Stomach (tissue), 9 donors: ENCODE measurements around the gene FBXO34. TPM values are rescaled to one million over a fixed set of nuclear protein-coding genes. Genes with fewer than 3 reads are reported as not detected.

Experiments used
- DNase-seq, 2 donors: peaks; one replicate each; pipeline versions ENCODE4 v3.0.0 to v3.0.0-alpha.2; 2013 to 2019
- H3K27ac ChIP-seq, 5 donors: fragments of 200-600 bp in 4 of 5; sonication (generic) in 4 of 5; one replicate each; pipeline ENCODE4 v1.5.1; 2013 to 2019; ENCODE audit warnings: mild to moderate bottlenecking in 1 of 5, moderate library complexity in 1 of 5
- H3K27me3 ChIP-seq, 3 donors: fragments of 200-600 bp; sonication (generic); one replicate each; pipeline ENCODE4 v1.5.1; 2017 to 2019; ENCODE audit warnings: mixed run types in 1 of 3
- H3K36me3 ChIP-seq, 4 donors: fragments of 200-600 bp; sonication (generic); 1 replicate in 3 of 4; 2 replicates in 1 of 4; pipeline ENCODE4 v1.5.1; 2016 to 2019
- H3K4me1 ChIP-seq, 4 donors: fragments of 200-600 bp; sonication (generic); one replicate each; pipeline ENCODE4 v1.5.1; 2016 to 2019
- H3K4me3 ChIP-seq, 4 donors: fragments of 200-600 bp; sonication (generic) in 3 of 4; one replicate each; pipeline ENCODE4 v1.5.1; 2016 to 2019; ENCODE audit warnings: mild to moderate bottlenecking in 1 of 4
- H3K9me3 ChIP-seq, 4 donors: fragments of 200-600 bp; sonication (generic); one replicate each; pipeline ENCODE4 v1.5.1; 2016 to 2019
- CTCF ChIP-seq, 7 experiments: fragments of 450-650 bp in 4 of 7; fragments of 200-600 bp in 3 of 7; sonication (generic) in 3 of 7; IDR thresholded peaks; one replicate each; pipeline ENCODE4 v1.5.1; 2016 to 2019; ENCODE audit warnings: antibody characterized with exemption in 7 of 7, control low read depth in 2 of 7, mild to moderate bottlenecking in 1 of 7
- EP300 ChIP-seq: sonication (generic); formaldehyde crosslinking; IDR thresholded peaks from one replicate; pipeline ENCODE4 v1.6.1; 2017; ENCODE audit warnings: antibody characterized with exemption
- POLR2A ChIP-seq, 4 donors: fragments of 450-650 bp; IDR thresholded peaks; one replicate each; pipeline ENCODE4 v1.6.1; 2016; ENCODE audit warnings: antibody characterized with exemption in 4 of 4, control low read depth in 2 of 4, mild to moderate bottlenecking in 1 of 4, moderate library complexity in 1 of 4
- POLR2AphosphoS5 ChIP-seq, 3 donors: sonication (generic); formaldehyde crosslinking; IDR thresholded peaks; one replicate each; pipeline ENCODE4 v1.6.1; 2016; ENCODE audit warnings: antibody characterized with exemption in 3 of 3
- WGBS, 5 donors: extraction: QIAGEN DNeasy Blood & Tissue Kit in 3 of 5; methylation state at CpG; one replicate each; pipeline versions ENCODE4 v1.1.5 to v1.1.7; 2013 to 2018; 5-methylcytosine and 5-hydroxymethylcytosine counted together
- intact Hi-C: fragments of 100-400 bp; cut with DNase I; formaldehyde crosslinking; loops from one replicate; pipeline ENCODE4 v1.15.1; 2023; ENCODE audit warnings: low total_unique reads
- polyA plus RNA-seq, 3 donors: library from polyadenylated mRNA; stranded (reverse); fragments of 200-250 nt; gene quantifications; one replicate each; pipeline ENCODE4 v1.2.3, GENCODE V29; 2013
- total RNA-seq, 5 donors: library from RNA; depleted of rRNA; stranded (reverse); fragments of >200 nt; gene quantifications; one replicate each; pipeline versions ENCODE4 v1.1.0 to v1.2.3, GENCODE V29; 2014 to 2016
- donor health status: healthy with polysubstance abuse.
- donor health status: Bipolar disorder and iron deficiency.
- donor health status: healthy.

FBXO34 gene
- total and polyA plus RNA-seq, 8 donors, result 6.7 to 55.0 (median 27.2) TPM

DNA sequence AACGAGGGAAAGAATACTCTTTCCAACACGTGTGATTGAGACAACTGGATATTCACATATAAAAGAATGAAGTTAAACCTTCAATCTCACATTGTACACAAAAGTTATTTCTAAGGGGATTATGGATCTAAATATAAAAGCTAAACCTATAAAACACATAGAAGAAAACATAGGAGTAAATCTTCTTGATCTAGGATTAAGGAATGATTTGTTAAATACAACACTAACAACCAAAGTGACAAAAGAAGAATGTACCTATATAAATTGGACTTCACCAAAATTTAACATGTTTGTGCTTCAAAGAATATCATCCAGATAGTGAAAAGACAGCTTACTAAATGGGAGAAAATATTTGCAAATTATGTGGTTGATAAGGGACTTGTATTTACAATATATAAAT lies 43.0 kb upstream of the FBXO34 start:
- Histone ChIP-seq H3K27me3 (peaks cover 0 to 9% (median 3%) of the 10 kb centered on the region in 3 donors), H3K4me1 (no peaks in the 10 kb centered on the region), H3K36me3 (no peaks in the 10 kb centered on the region), H3K9me3 (peaks cover 0 to 19% (median 17%) of the 10 kb centered on the region in 4 donors), H3K4me3 (no peak overlapping the region), H3K27ac (no peak overlapping the region)
- intact Hi-C loops, result no loop called here
- TF ChIP-seq POLR2AphosphoS5 (IDR thresholded peaks at IDR 0.05) (no peak), CTCF (IDR thresholded peaks at IDR 0.05) (no peak), EP300 (no peak), POLR2A (IDR thresholded peaks at IDR 0.05) (no peak)
- no peak for DNase-seq
- whole genome bisulfite sequencing, 5 donors, result 79 to 88% (median 82%) methylated on average over 2 of the region's 2 CpGs

GRCh38 chr14:55233591-55233990 lies 37.6 kb upstream of the FBXO34 start:
- no peaks in the 10 kb centered on the region for H3K27me3 ChIP-seq
- H3K9me3 ChIP-seq, result no peaks in the 10 kb centered on the region
- intact Hi-C loops, result no loop called here
- H3K27ac ChIP-seq, result no peak overlapping the region
- TF ChIP-seq POLR2AphosphoS5 (IDR thresholded peaks at IDR 0.05) (no peak), POLR2A (IDR thresholded peaks at IDR 0.05) (no peak), EP300 (no peak), CTCF (IDR thresholded peaks at IDR 0.05) (no peak)
- H3K4me1 ChIP-seq, result no peaks in the 10 kb centered on the region
- no peaks in the 10 kb centered on the region for H3K36me3 ChIP-seq
- no peak overlapping the region for H3K4me3 ChIP-seq
- DNase-seq, result no peak
- WGBS, 5 donors, result 53 to 68% (median 59%) methylated on average over 3 of the region's 3 CpGs

DNA sequence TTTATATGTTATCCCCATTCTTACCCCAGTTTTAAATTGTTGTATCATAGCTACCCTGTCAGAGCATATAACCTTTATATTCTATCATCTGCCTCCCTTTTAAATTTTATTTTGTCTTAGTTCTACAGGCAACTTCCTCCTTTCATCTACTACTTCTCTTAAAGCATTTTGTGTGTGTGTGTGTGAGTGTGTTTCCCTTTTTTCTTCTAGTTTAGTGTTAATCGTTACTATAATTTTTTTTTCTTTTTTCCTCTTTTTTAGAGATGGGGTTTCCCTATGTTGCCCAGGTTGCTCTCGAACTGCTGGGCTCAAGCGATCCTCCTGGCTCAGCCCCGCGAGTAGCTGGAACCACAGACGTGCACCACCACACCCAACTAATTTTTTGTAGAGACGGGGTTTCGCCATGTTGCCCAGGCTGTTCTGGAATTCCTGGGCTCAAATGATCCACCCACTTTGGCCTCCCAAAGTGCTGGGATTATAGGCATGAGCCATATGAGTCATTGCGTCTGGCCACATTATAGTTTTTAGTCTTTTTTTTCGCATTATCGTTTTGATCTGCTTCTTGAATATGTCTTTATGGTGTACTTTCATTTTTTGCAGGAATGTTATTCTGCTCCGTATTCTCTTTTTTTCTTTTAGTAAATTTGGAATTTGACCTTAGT lies 33.1 kb upstream of the FBXO34 start:
- WGBS, 5 donors, result 77 to 87% (median 84%) methylated on average over 12 of the region's 12 CpGs
- TF ChIP-seq POLR2AphosphoS5 (IDR thresholded peaks at IDR 0.05) (no peak), CTCF (IDR thresholded peaks at IDR 0.05) (no peak)
- H3K36me3 ChIP-seq, result no peaks in the 10 kb centered on the region
- no peak overlapping the region for H3K4me3 ChIP-seq
- DNase-seq, result no peak
- no peaks in the 10 kb centered on the region for H3K9me3 ChIP-seq
- H3K4me1 ChIP-seq, result peaks cover 0 to 12% (median 2%) of the 10 kb centered on the region in 4 donors
- H3K27ac ChIP-seq, result no peak overlapping the region
- peaks cover 0 to 20% (median 0%) of the 10 kb centered on the region in 3 donors for H3K27me3 ChIP-seq
- intact Hi-C loops, result no loop called here

DNA sequence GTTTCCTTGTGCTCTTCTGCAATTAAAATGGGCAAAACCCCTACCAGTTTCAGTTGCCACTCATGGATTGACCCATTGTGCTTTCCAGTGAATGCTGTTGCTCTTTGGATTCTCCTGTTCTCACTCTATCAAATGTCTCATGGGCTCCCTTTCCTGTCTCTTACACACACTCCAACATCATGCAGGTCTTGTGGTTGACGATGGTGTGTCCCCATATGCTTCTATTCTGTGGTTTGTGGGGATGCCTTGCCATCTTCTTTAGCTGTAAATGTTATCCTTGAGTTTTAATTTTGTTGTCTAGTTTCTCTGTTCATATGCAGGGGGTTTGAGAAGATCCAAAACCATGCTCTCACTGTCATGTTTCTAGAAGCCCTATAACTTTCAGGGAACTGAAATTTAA lies 31.9 kb upstream of the FBXO34 start:
- intact Hi-C loops, result no loop called here
- Histone ChIP-seq H3K27me3 (peaks cover 0 to 32% (median 0%) of the 10 kb centered on the region in 3 donors), H3K4me1 (peaks cover 0 to 12% (median 2%) of the 10 kb centered on the region in 4 donors), H3K36me3 (no peaks in the 10 kb centered on the region), H3K9me3 (no peaks in the 10 kb centered on the region), H3K4me3 (no peak overlapping the region), H3K27ac (no peak overlapping the region)
- no peak for DNase-seq
- 71 to 87% (median 79%) methylated on average over 1 of the region's 1 CpG for WGBS, 5 donors
- no peak for TF ChIP-seq POLR2AphosphoS5 (IDR thresholded peaks at IDR 0.05)
- TF ChIP-seq POLR2A (IDR thresholded peaks at IDR 0.05), result no peak
- TF ChIP-seq EP300, result no peak
- no peak for TF ChIP-seq CTCF (IDR thresholded peaks at IDR 0.05)
